ENCODE results near the gene PRR14L.

GRCh38 chr22:31661851-31662667 is 87.9 kb downstream of the PRR14L start, which contains the start of gene PISD:
- TF ChIP-seq CTCF (IDR thresholded peaks at IDR 0.05; ENCODE audit: low read length): no peak
- no peak for TF ChIP-seq EZH2phosphoT487 (IDR thresholded peaks at IDR 0.05; ENCODE audit: low read length)
- TF ChIP-seq EZH2 (optimal IDR thresholded peaks at IDR 0.05; ENCODE audit: low read depth, low read length): no peak

Data from MM.1S (cell line).